DMS114 treated with DMSO at 0.1 percent for 48 hours (cell line): Measurements from ENCODE around the gene CCDC57.

ENCODE experiments used
- DNase-seq: peaks from one replicate; lab custom pipeline; 2025; ENCODE audit not compliant: unreplicated experiment; lab: John Stamatoyannopoulos, UW

CCDC57 gene

GRCh38 chr17:82246365-82247181, 33.9 kb upstream of the CCDC57 start:
- DNase-seq: no peak

GRCh38 chr17:82246040-82246364, 33.4 kb upstream of the CCDC57 start:
- no peak for DNase-seq

DNA sequence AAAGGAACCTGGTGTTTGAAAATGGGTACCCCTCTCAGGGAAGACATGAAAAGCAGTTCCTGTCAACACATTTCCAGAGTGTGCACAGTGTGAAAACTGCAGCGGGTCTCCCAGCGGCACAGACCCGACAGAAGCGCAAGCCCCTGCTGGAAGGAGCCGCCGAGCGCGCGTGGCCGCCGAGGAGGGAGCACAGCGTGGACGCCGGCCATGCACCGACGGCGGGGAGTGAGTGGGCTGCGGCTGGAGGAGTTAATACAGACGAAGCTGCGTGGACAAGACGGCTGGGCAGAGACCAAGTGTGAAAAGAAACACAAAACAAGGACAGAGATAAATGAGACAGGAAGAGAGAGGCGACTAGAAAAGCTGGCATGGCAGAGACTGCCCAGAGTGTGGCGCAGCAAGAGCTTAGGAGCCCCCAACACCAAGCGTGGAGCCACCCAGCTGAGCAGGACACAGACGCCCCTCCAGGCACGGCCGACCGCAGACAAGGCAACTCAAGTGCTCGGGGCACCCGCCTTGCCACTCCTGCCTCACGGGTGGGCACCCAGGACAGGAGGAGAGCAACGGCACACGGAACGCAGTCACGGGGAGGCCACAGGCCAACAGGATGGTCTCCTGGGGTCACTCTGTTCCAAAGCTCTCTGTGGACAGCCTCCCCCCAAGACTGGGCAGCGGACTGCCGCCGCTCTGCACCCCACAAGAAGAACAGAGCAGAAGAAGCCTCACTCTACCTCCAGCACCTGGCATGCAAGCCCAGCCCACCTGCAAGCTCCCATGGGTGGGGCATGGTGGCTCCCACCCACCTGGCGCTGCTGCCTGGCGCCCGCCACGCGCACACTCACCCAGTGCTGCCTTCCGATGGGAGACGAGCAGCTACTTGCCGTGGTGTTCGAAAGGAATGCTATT, 32.7 kb upstream of the CCDC57 start:
- no peak for DNase-seq

- peak; percentile 23 for DNase-seq
Observed at GRCh38 chr17:82244413-82245133, 31.9 kb upstream of the CCDC57 start.

DNA sequence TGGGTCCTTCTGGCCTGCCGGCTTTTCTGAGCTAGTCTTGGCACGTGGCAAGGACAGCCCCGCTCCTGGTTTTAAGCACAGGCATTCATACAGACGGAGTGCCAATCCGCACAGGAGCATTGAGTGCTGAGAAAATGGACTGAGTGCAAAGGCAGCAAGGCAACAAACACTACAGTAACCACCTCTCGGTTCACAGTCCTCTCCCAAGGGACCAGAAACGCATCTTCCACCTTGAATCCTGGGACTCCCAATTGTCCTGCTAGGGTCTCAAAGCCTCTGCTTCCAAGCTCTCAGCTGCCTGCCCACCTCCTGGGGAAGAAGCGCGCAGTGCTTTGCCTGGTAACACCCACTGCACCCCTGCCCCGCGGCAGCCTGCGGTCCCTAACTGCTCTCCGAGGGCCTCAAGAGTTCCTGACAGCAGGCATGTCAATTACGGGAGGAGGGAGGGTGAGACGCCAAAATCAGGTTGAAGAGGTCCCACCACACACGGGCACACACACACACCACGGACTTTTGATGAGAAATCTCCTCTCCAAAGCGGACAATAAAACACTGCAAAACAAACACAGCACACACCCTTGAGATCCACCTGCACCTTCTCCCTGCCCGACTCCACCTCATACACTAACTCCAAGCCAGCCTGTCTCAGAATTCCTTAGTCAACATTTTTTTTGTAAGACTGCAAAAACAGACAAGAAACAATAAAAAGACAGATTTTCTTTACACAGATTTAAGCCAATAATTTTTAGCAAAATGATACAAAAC, 31.2 kb upstream of the CCDC57 start:
- DNase-seq: no peak

DNA sequence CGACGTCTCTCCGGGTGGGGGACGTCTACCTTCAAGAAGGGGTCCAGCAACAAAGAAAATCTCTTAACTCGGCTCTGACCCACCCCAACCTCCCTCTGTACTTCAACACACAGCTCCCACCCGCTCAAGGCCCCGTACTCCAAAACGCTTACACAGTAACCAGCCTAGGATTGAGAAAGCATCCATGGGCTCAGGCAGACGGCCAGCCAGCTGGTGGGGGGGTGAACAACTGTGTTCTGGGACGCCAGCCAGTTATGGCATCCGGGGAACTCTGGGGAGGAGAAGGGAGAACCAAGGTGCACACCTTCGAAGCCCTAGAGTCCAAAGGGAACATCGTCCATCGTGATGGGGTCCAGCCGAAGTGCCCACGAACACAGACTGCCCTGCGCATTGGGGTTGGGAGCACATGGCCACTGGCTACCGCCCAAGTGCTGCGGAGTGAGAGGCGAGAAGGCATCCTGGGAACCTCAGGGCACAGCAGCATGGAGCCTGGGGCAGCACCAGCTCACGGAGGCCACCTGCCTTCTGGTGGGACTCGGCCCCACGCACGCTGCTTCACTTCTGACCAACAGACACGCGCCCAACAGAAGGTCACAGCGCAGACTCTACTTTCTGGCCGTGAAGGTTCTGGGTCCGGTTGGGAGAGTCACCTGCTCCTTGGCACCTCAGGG, 30.5 kb upstream of the CCDC57 start:
- no peak for DNase-seq

DNA sequence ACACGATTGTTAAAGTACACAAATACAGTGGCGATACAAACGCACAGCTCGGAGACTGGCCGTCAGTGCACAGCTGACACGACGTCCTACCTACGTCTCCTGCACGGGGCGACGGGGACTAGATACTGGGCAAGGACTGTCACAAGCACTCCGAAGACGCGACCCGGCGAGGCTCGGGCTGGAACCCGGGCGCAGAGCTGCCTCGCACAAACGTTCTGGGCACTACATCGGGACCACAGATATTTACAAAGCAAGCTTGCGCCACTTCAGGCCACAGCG, 30.0 kb upstream of the CCDC57 start:
- DNase-seq: no peak

- DNase-seq: no peak
Observed at GRCh38 chr17:82241926-82242697, 29.5 kb upstream of the CCDC57 start.

DNA sequence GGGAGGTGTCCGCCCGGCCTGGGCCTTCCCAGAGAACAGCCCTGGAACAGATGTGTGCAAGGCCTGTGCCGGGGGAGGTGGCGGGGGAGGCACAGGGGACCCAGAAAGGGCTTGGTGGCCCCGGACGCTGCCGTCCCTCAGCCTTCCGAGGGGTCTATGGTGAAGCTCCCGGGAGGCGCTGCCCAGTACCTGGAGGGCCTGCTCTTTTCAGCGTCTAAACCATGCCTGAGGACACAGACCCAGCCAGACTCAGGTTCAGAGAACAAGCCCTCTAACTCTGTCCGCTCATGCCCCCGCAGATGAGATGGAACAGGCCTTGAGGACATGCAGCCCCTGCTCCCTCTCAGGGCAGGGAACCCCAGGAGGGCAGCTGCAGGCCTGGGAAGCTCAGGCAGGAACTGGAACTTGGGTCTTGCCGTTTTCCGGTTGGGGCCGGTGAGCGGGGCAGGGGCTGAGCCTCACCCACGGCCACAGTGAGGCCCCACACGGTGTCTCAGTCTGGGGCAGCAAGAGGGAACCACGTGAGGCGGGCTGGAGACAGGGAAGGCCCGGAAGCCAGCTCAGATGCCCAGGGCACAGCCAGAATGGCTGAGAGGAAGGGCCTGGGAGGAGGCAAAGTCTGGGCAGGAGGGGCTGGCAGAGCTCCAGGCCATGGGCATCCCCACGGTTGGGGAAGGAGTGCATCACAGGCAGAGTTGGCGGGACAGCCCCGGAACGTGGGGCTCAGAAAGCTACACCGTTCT, 28.7 kb upstream of the CCDC57 start:
- DNase-seq: no peak

DNA sequence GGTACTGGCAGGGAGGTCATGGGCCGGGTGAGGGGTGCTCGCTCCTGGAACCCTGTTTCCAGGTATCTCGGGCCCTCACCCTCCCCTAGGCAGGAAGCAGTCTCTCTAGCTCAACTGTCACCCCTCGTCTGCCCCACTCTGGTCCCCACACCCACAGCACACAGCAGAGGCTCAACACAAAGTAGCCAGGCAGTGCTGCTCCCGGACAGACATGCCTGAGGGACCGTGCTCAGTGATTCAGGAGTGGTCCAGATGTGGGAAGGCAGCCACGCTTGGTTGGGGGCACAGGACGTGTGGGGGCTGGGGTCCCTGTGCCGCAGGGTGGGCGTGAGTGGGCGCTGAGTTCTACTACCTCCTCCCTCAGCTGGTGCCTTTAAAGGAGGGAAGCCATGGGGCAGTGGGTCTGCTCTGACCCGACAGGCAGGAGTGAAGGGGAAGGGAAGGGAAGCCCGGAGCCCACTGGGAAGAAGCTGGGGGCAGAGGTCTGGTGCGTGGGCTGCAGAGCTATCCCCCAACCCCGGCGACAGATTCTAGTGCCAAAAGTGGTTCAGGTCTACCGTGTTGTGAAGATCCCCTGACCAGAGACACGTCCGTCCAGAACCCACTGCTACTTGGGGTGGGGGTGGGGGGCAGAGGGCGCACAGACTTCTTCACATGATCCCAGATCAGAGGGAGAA, 28.0 kb upstream of the CCDC57 start:
- DNase-seq: no peak

- DNase-seq: no peak
Observed at GRCh38 chr17:82239926-82240505, 27.4 kb upstream of the CCDC57 start.

DNA sequence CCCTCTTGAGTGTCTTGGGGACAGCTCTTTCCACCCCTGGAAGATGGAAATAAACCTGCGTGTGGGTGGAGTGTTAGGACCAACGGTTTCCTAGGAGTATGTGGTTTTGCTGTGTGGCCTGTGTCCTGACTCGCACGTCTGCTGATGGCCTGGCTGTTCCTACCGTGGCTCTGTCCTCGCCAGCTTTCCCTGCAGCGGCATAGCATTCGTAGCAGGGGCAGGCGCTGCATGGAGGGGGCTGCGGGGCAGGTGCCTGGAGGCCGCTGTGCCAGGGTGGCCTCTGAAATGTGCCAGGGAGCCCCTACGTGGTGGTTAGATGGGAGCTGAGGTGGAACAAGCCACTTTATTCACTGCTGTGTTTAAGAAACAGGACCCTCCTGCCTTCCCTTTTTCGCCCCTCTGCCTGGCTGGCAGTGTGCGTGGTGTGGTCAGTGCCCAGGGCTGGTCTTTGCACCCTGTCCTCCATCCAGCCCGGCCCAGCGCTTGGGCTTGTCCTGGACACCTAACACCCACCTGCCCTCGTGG, 26.8 kb upstream of the CCDC57 start:
- no peak for DNase-seq

GRCh38 chr17:82238472-82239201, 26.0 kb upstream of the CCDC57 start:
- no peak for DNase-seq

GRCh38 chr17:82237746-82238471, 25.3 kb upstream of the CCDC57 start:
- DNase-seq: no peak

- no peak for DNase-seq
Observed at GRCh38 chr17:82237083-82237745, 24.6 kb upstream of the CCDC57 start.
